Tibial nerve (tissue), 4 donors: ENCODE measurements around the gene BAHCC1.

Experiments
- EP300 ChIP-seq, 2 donors: sonication (generic); formaldehyde crosslinking; IDR thresholded peaks; one replicate each; pipeline ENCODE4 v1.6.1; 2017; ENCODE audit warnings: antibody characterized with exemption in 2 of 2, mild to moderate bottlenecking in 1 of 2
- POLR2A ChIP-seq, 2 donors: fragments of 450-650 bp; IDR thresholded peaks; one replicate each; pipeline ENCODE4 v1.6.1; 2017; ENCODE audit warnings: antibody characterized with exemption in 2 of 2, mild to moderate bottlenecking in 2 of 2, moderate library complexity in 2 of 2
- TF ChIP-seq, protein P1 (sequence below), 5 experiments: fragments of 200-600 bp in 3 of 5; fragments of 450-650 bp in 2 of 5; sonication (generic) in 3 of 5; IDR thresholded peaks; one replicate each; pipeline ENCODE4 v1.5.1; 2016 to 2019; ENCODE audit warnings: antibody characterized with exemption in 5 of 5, mild to moderate bottlenecking in 3 of 5, moderate library complexity in 2 of 5

DNA sequence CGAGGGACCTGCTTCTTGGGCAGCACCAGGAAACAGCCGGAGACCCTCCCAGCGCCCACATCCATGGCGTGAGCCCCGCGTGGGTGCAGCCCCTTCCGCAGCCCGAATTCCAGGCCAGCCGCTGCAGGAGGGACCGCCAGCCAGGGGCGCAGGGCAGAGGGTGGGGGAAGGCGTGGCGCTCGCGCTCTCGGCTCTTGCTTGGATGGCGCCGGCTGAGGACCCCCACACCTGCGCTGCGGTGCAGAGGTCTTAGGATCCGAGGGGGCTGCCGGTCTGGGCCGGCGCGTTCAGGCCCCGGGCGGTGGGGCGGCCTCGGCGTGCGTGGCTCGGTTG lies 88.6 kb downstream of the BAHCC1 start:
- TF ChIP-seq POLR2A (IDR thresholded peaks at IDR 0.05) (no peak), EP300 (IDR thresholded peaks at IDR 0.05) (no peak)
- TF ChIP-seq, protein P1, sequence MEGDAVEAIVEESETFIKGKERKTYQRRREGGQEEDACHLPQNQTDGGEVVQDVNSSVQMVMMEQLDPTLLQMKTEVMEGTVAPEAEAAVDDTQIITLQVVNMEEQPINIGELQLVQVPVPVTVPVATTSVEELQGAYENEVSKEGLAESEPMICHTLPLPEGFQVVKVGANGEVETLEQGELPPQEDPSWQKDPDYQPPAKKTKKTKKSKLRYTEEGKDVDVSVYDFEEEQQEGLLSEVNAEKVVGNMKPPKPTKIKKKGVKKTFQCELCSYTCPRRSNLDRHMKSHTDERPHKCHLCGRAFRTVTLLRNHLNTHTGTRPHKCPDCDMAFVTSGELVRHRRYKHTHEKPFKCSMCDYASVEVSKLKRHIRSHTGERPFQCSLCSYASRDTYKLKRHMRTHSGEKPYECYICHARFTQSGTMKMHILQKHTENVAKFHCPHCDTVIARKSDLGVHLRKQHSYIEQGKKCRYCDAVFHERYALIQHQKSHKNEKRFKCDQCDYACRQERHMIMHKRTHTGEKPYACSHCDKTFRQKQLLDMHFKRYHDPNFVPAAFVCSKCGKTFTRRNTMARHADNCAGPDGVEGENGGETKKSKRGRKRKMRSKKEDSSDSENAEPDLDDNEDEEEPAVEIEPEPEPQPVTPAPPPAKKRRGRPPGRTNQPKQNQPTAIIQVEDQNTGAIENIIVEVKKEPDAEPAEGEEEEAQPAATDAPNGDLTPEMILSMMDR (IDR thresholded peaks at IDR 0.05) = no peak
